Amniotic stem cell (primary cell): ENCODE data around the gene RPF1.
"Not testable (repeated sequence)": the region's sequence is repeated elsewhere in the genome, so short reads cannot be mapped to it uniquely, and the experiment has no call there.

Experiments used
- DNase-seq: peaks from one replicate; lab custom pipeline; 2025; lab: John Stamatoyannopoulos, UW

RPF1 gene

GRCh38 chr1:84478876-84479868, at the start of gene RPF1:
Gene RPF1, plus strand, starts transcription at chr1:84479266. Its CDS starts 16 bp downstream, at chr1:84479282.
- DNase-seq, result peak; percentile 74

GRCh38 chr1:84430546-84430945, 48.5 kb upstream of the RPF1 start:
- DNase-seq, result no peak

- DNase-seq, result peak; percentile 55
These were observed 45.6 kb upstream of the RPF1 start for GRCh38 chr1:84433258-84434080.

- DNase-seq, result no peak
These were observed 44.8 kb upstream of the RPF1 start for GRCh38 chr1:84434081-84434769.

- DNase-seq, result no peak
These were observed 44.1 kb upstream of the RPF1 start for GRCh38 chr1:84434801-84435549.

GRCh38 chr1:84436876-84437655, 42.0 kb upstream of the RPF1 start:
- DNase-seq, result no peak

GRCh38 chr1:84442256-84442655, 36.8 kb upstream of the RPF1 start:
- DNase-seq, result peak; percentile 70

GRCh38 chr1:84442747-84443646, 36.1 kb upstream of the RPF1 start:
- not testable (repeated sequence) for DNase-seq

- DNase-seq, result not testable (repeated sequence)
These were observed 30.4 kb upstream of the RPF1 start for GRCh38 chr1:84448704-84449103.

GRCh38 chr1:84450910-84451309, 28.2 kb upstream of the RPF1 start:
- no peak for DNase-seq

GRCh38 chr1:84452436-84452835, 26.6 kb upstream of the RPF1 start:
- no peak for DNase-seq

- DNase-seq, result no peak
These were observed 16.9 kb upstream of the RPF1 start for GRCh38 chr1:84462118-84462517.

GRCh38 chr1:84467298-84467697, 11.8 kb upstream of the RPF1 start:
- DNase-seq, result no peak

- DNase-seq, result no peak
These were observed 2.8 kb upstream of the RPF1 start for GRCh38 chr1:84476225-84476624.

- DNase-seq, result no peak
These were observed 932 bp downstream of the RPF1 start for GRCh38 chr1:84479998-84480397.

GRCh38 chr1:84480650-84481049, 1.6 kb downstream of the RPF1 start:
- no peak for DNase-seq

- DNase-seq, result no peak
These were observed 2.3 kb downstream of the RPF1 start for GRCh38 chr1:84481317-84481716.

- DNase-seq, result no peak
These were observed 9.0 kb downstream of the RPF1 start for GRCh38 chr1:84488107-84488506.

- DNase-seq, result no peak
These were observed 10.7 kb downstream of the RPF1 start for GRCh38 chr1:84489766-84490165.

GRCh38 chr1:84492726-84493125, 13.7 kb downstream of the RPF1 start:
- no peak for DNase-seq
